ENCODE measurements around the gene ATOH8.

The ATOH8 gene

GRCh38 chr2:85721641-85722040 lies 32.1 kb upstream of the ATOH8 start:
- no peaks in the 10 kb centered on the region for H3K4me1 ChIP-seq (ENCODE audit: insufficient read depth, low read length, severe bottlenecking)
- no peaks in the 10 kb centered on the region for H3K27me3 ChIP-seq (ENCODE audit: insufficient read depth, low read length)
- H3K36me3 ChIP-seq (ENCODE audit: insufficient read depth, low read length): no peaks in the 10 kb centered on the region
- H3K4me3 ChIP-seq (ENCODE audit: low read depth, low read length, poor library complexity, severe bottlenecking): no peak overlapping the region
- H3K4me2 ChIP-seq (ENCODE audit: low read length): no peak overlapping the region
- H2AFZ ChIP-seq (ENCODE audit: low read length): no peak overlapping the region
- no peaks in the 10 kb centered on the region for H3K9me3 ChIP-seq (ENCODE audit: low read length)
- H4K20me1 ChIP-seq (ENCODE audit: insufficient read depth, low read length): no peaks in the 10 kb centered on the region
- H3F3A ChIP-seq (ENCODE audit: insufficient read depth, low read length): no peaks in the 10 kb centered on the region
- no peaks in the 10 kb centered on the region for H3K79me2 ChIP-seq (ENCODE audit: insufficient read depth, low read length)
- no peak for TF ChIP-seq CTCF (IDR thresholded peaks at IDR 0.05; ENCODE audit: low read length)
- TF ChIP-seq EZH2 (IDR thresholded peaks at IDR 0.05; ENCODE audit: borderline replicate concordance, low read length): no peak
- no peak overlapping the region for H3K27ac ChIP-seq (ENCODE audit: low read depth, low read length, poor library complexity, severe bottlenecking)
- H3K9ac ChIP-seq (ENCODE audit: low read length): no peak overlapping the region
- no peaks in the 10 kb centered on the region for H3K9me2 ChIP-seq (ENCODE audit: low read depth, low read length)

GRCh38 chr2:85722519-85722918 lies 31.3 kb upstream of the ATOH8 start:
- Histone ChIP-seq H3K9me3 (ENCODE audit: low read length) (no peaks in the 10 kb centered on the region), H2AFZ (ENCODE audit: low read length) (no peak overlapping the region), H3K4me3 (ENCODE audit: low read depth, low read length, poor library complexity, severe bottlenecking) (no peak overlapping the region), H3K79me2 (ENCODE audit: insufficient read depth, low read length) (no peaks in the 10 kb centered on the region), H3K27me3 (ENCODE audit: insufficient read depth, low read length) (no peaks in the 10 kb centered on the region), H3F3A (ENCODE audit: insufficient read depth, low read length) (no peaks in the 10 kb centered on the region), H3K36me3 (ENCODE audit: insufficient read depth, low read length) (no peaks in the 10 kb centered on the region), H3K4me2 (ENCODE audit: low read length) (no peak overlapping the region), H3K27ac (ENCODE audit: low read depth, low read length, poor library complexity, severe bottlenecking) (no peak overlapping the region), H3K9ac (ENCODE audit: low read length) (no peak overlapping the region), H4K20me1 (ENCODE audit: insufficient read depth, low read length) (no peaks in the 10 kb centered on the region), H3K4me1 (ENCODE audit: insufficient read depth, low read length, severe bottlenecking) (no peaks in the 10 kb centered on the region), H3K9me2 (ENCODE audit: low read depth, low read length) (no peaks in the 10 kb centered on the region)
- no peak for TF ChIP-seq EZH2 (IDR thresholded peaks at IDR 0.05; ENCODE audit: borderline replicate concordance, low read length)
- TF ChIP-seq CTCF (IDR thresholded peaks at IDR 0.05; ENCODE audit: low read length): no peak

- H3K79me2 ChIP-seq (ENCODE audit: insufficient read depth, low read length): no peaks in the 10 kb centered on the region
- TF ChIP-seq CTCF (IDR thresholded peaks at IDR 0.05; ENCODE audit: low read length): no peak
- no peak for TF ChIP-seq EZH2 (IDR thresholded peaks at IDR 0.05; ENCODE audit: borderline replicate concordance, low read length)
- no peaks in the 10 kb centered on the region for H3K27me3 ChIP-seq (ENCODE audit: insufficient read depth, low read length)
- no peak overlapping the region for H3K27ac ChIP-seq (ENCODE audit: low read depth, low read length, poor library complexity, severe bottlenecking)
- no peak overlapping the region for H3K4me3 ChIP-seq (ENCODE audit: low read depth, low read length, poor library complexity, severe bottlenecking)
- H3F3A ChIP-seq (ENCODE audit: insufficient read depth, low read length): no peaks in the 10 kb centered on the region
- H4K20me1 ChIP-seq (ENCODE audit: insufficient read depth, low read length): no peaks in the 10 kb centered on the region
- H3K36me3 ChIP-seq (ENCODE audit: insufficient read depth, low read length): no peaks in the 10 kb centered on the region
- no peak overlapping the region for H3K9ac ChIP-seq (ENCODE audit: low read length)
- H3K9me3 ChIP-seq (ENCODE audit: low read length): no peaks in the 10 kb centered on the region
- H2AFZ ChIP-seq (ENCODE audit: low read length): no peak overlapping the region
- H3K4me1 ChIP-seq (ENCODE audit: insufficient read depth, low read length, severe bottlenecking): no peaks in the 10 kb centered on the region
- H3K9me2 ChIP-seq (ENCODE audit: low read depth, low read length): no peaks in the 10 kb centered on the region
- no peak overlapping the region for H3K4me2 ChIP-seq (ENCODE audit: low read length)
These were observed 30.0 kb upstream of the ATOH8 start for GRCh38 chr2:85723707-85724360.

All from OCI-LY1 (cell line).